Coronary artery (tissue), 2 donors: ENCODE results near the gene USP35.
"Not testable (repeated sequence)": the region's sequence is repeated elsewhere in the genome, so short reads cannot be mapped to it uniquely, and the experiment has no call there.

ENCODE experiments used
- DNase-seq: peaks from one replicate; pipeline ENCODE4 v3.0.0-alpha.2; 2017; ENCODE audit warnings: low spot score
- H3K27ac ChIP-seq, 2 donors: fragments of 200-600 bp; sonication (generic); one replicate each; pipeline ENCODE4 v1.5.1; 2016 to 2019
- H3K4me3 ChIP-seq: fragments of 200-600 bp; sonication (generic); 2 replicates; pipeline ENCODE4 v1.5.1; 2016; ENCODE audit warnings: mild to moderate bottlenecking, moderate library complexity
- CTCF ChIP-seq: fragments of 200-600 bp; sonication (generic); IDR thresholded peaks from one replicate; pipeline ENCODE4 v1.5.1; 2019; ENCODE audit warnings: antibody characterized with exemption

The USP35 gene

DNA sequence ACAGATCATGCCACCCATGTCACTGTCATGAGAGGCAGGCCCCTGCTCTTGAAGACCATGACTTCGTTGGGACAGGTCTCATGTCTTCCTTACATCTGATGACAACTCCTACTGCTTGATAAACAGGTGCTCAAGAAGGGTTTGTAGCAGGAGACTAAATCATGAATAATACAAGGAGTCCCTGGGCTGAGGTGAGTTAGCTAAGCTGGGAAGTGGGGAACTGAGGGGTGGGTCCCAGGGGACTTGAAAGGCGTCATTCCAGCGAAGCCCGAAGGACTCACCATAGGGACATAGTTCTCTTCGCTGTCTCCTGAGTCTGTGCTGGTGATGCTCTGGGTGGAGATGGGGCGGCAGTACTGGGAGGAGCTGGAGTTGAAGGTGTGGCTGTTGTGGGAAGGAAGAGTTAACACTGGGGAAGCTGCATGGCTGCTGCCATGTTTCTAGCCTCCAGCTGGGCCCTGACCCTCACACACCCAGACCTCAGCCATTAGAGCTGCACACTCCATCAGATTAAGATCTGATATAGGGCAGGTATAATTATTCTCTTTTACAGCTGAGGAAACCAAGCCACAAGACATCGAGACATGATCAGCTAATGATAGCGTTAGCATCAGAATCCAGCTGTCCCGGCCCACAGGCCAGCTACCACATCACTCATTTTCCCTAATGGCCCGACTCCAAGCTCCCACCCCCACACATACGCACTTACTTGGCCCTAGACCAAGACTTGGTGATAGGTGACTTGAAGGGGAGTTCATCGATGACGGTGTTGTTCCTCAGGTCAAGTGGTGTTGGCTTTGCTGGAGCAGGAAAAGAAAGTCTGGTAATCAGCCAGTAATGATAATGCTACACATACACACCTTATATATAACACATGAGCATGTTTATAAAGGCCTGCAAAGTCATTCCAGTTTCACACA, 32.9 kb downstream of the USP35 start:
- peak overlapping the region in 1 of 2 donors; percentile 13 for H3K27ac ChIP-seq
- DNase-seq: peak; percentile 57
- no peak for TF ChIP-seq CTCF
- no peak overlapping the region for H3K4me3 ChIP-seq

DNA sequence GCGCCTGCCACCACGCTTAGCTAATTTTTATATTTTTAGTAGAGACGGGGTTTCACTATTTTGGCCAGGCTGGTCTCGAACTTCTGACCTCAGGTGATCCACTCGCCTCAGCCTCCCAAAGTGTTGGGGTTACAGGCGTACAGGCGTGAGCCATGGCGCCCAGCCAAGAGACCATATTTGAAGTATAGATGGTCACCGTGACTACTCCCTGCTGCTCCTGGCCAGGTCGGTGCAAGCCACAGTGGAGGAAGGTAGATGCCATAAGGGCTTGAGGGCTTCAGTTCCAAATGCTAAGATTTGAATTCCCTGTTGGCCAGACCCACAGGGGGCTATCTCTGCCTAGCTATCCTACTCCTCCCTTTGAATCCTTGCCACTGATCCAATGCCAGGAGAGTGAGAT, 34.0 kb downstream of the USP35 start:
- H3K4me3 ChIP-seq, H3K27ac ChIP-seq: not testable (repeated sequence)
- peak; percentile 50 for DNase-seq

DNA sequence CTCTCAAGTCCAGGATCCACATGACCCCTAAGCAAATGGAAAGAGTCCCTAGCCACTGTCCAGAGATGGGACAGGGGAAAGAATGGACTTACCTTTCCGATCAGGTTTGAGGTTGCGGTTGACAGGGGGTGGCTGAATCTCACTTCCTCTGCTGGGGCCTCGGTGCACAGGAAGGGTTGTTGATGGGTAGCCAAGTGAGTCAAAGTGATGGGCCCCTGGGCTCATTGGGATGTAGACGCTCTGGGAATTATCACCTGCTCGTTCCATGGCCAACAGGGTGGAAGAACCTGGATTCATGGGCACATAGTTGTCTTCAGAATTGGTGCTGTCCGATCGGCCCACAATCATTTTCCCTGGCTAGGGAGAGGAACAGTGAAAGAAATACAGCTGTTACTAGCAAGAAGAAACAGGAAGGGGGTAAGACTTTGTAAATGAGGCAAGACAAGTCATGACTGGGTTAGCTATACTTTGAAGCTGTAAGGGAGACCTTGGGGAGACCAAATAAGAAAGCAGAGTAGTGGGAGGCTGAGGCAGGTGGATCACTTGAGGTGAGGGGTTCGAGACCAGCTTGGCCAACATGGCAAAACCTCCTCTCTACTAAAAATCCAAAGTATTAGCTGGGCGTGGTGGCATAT, 34.7 kb downstream of the USP35 start:
- DNase-seq: peak; percentile 17
- Histone ChIP-seq H3K4me3 (no peak overlapping the region), H3K27ac (no peak overlapping the region)
- no peak for TF ChIP-seq CTCF

DNA sequence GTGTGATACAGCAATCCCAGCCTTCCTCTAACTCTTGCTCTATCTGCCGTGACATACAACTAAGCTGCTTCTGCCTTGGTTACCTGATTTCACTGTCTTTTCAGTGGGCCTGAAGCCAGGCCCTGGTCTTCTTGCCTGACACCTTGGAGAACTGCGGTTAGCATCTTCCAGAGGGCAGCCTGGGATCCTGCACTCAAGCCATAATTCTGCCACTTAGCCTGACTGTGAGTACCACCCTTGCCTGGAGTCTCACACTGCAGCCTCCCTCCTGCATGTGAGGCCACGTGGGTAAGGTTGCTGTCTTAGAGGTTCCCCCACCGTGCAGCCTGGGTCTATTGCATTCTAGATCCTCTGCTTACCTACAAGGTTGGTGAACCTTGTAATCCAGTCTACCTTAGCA, 35.8 kb downstream of the USP35 start:
- Histone ChIP-seq H3K4me3 (no peak overlapping the region), H3K27ac (no peak overlapping the region)
- peak; percentile 31 for DNase-seq
- no peak for TF ChIP-seq CTCF

- H3K27ac ChIP-seq: no peak overlapping the region
- no peak for TF ChIP-seq CTCF
- DNase-seq: peak; percentile 64
- no peak overlapping the region for H3K4me3 ChIP-seq
Observed at GRCh38 chr11:78224906-78225420, 36.2 kb downstream of the USP35 start.

DNA sequence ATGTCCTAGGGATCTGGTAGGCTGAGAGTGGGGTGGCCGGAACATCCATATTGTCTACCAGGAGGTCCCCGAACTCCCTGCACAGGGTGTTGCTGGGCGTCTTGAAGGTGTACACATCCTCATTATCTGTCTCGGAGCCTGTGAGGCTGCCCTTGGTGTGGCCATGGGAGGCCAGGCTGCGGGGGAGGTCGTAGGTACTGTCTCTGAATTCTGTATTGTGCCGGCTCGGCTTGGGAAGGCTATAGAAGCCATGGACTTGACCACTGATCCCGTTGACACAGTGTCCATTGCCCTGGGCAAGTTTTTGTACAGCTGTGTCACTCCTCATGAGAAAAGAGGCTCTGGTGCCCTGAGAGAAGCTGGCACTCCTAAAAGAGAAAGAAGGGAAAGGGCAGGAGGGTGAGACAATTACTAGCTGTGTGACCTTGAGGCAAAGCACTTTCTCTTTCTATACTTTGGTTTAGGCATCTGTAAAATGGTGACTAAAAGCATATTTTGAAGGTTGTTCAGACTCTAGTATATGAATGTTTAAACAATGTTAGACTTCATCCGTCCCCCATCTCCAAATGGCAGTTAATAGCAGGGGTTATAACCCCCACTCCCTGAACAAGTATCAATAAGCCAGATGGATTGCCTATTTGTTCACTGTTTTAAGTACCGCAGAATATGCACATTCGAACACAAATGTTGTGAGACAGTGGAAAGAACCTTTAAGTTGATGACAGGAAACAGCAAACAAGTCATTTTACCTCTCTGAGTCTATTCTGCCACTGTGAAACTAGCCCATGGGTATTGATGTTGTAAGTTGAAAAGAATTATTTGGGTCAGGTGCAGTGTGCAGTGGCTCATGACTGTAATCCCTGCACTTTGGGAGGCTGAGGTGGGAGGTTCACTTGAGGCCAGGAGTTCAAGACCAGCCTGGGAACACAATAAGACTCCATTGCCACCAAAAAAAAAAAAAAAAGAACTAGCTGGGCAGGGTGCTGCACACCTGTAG, 38.3 kb downstream of the USP35 start:
- no peak for TF ChIP-seq CTCF
- Histone ChIP-seq H3K4me3 (no peak overlapping the region), H3K27ac (no peak overlapping the region)
- peak; percentile 58 for DNase-seq

GRCh38 chr11:78227921-78228320, 39.2 kb downstream of the USP35 start:
- H3K27ac ChIP-seq: no peak overlapping the region
- H3K4me3 ChIP-seq: no peak overlapping the region
- TF ChIP-seq CTCF: no peak
- DNase-seq: no peak
